SHP77 treated with DMSO at 0.1 percent for 48 hours (cell line): Measurements from ENCODE around the gene PDE6A.

Experiments used
- DNase-seq: peaks from one replicate; lab custom pipeline; 2025; lab: John Stamatoyannopoulos, UW

Gene PDE6A

DNA sequence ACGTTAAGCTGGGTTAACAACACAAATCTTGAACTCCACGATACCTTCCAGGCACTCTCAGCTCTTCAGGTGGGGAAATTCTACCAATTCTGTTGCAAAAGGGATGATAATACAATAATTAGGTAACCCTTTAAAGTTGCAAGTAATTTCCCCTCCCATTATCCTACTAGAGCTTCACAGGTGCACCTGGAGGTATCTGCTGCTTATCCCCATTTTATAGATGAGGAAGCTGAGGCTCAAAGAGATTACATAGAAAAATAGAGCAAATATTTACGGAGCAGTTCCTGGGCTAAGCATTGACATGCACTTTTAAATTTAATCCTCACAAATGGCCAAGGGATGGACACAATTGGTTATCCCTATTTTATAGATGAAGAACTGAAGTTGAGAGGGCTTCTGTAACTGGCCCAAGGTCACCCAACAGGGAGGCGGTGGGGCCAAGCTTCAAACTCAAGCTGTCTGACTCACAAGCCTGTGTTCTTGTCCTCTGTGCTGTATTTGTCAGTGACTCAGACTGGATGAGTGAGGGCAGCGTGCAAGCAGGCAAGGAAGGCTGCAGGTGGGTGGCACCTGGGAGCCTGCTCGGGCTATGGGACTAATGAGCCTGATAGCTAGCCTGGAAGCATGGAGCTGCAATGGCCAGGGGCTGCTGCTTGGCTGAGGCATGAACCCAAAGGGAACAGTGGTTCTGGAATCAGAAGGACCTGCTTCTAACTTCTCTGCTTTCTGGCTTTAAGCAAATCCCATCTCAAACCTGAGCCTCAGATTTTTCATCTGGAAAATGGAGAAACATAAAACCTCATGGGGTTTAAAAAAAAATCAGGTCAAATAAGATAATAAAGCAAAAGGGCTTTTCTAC, 105.5 kb downstream of the PDE6A start:
- no peak for DNase-seq

GRCh38 chr5:149837680-149838269, 106.8 kb downstream of the PDE6A start:
- peak; percentile 16 for DNase-seq

DNA sequence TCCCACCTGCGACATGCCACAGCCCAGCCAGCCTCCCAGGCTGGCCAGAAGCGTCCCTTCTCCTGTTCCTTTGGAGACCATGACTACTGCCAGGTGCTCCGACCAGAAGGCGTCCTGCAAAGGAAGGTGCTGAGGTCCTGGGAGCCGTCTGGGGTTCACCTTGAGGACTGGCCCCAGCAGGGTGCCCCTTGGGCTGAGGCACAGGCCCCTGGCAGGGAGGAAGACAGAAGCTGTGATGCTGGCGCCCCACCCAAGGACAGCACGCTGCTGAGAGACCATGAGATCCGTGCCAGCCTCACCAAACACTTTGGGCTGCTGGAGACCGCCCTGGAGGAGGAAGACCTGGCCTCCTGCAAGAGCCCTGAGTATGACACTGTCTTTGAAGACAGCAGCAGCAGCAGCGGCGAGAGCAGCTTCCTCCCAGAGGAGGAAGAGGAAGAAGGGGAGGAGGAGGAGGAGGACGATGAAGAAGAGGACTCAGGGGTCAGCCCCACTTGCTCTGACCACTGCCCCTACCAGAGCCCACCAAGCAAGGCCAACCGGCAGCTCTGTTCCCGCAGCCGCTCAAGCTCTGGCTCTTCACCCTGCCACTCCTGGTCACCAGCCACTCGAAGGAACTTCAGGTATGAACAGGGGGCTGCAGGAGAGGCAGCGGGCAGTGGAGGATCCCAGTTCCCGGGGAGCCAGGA, 108.0 kb downstream of the PDE6A start:
- DNase-seq: no peak

- DNase-seq: peak; percentile 30
Measured at GRCh38 chr5:149834246-149834855, 110.2 kb downstream of the PDE6A start.

GRCh38 chr5:149833116-149833827, 111.3 kb downstream of the PDE6A start:
- no peak for DNase-seq

- DNase-seq: no peak
Measured at GRCh38 chr5:149832636-149833035, 112.0 kb downstream of the PDE6A start.

- DNase-seq: no peak
Measured at GRCh38 chr5:149831492-149831891, 113.1 kb downstream of the PDE6A start.

DNA sequence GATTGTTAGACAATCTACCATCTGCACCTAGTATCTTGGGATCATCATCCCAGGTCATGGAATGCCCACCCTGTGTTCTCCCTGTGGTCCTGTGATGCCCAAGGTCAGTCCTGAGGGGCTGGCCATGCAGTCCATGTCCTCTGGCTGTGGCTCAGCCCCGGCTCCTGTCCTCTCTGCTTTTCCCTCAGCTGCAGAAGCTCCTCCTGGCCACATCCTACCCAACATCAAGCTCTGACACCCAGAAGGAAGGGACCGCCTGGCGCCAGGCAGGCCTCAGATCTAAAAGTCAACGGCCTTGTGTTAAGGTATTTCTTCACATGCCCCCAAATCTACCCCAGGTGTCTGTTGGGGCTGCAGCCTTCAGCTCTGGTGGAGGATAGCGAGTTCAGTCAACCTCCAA, 114.0 kb downstream of the PDE6A start:
- DNase-seq: no peak

DNA sequence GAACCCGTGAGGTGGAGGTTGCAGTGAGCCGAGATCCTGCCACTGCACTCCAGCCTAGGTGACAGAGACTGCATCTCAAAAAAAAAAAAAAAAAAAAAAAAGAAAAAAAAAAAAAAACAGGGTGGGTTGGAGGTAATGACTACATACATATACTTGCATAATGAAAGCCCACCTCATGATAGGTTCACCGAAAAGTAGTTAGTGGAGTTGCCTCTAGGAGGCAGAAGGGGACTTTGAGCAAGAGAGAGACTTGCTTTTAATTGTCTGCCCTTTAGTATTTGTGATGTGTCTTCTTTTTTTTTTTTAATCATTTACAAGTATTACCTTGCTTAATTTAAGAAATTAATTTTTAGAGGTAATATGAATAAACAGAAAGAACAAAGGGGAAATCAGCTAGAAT, 114.6 kb downstream of the PDE6A start:
- DNase-seq: no peak

GRCh38 chr5:149828161-149829011, 116.2 kb downstream of the PDE6A start:
- DNase-seq: peak; percentile 77

DNA sequence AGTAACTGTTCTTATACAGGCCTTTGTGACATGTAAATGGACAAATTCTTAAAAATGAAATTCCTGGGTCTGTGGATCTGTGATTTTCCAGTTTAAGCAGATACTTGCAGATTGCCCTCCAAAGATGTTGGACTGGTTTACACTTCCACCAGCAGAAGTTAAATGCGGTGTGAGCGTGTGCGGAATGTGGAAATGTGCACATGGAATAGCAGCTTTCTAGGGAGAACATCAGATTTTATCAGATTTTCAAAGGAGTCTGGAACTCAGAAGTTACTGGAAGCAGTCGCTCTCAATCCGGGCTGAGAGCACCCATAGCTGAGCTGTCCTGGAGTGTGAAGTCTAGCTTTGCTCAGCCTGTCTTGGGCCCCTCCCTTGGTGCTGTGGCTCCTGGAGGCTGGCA, 117.0 kb downstream of the PDE6A start:
- DNase-seq: no peak

DNA sequence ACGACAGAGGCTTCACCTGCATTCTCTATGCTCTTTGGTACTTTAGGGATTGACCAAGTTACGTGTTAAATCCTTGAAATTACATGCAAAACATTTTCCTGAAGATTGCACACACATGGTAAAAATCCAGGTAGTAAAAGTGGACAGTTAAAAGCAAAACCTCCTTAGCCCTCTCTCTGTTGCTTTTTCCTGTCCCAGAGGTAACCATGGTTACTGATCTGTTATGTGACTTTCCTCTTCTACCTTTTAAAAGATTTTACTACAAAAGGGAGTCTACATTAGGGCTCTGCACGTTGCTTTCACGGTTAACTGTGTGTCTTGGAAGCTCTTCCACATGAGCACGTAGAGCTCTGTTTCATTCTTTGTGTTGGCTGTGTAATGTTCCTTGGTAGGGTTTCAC, 117.5 kb downstream of the PDE6A start:
- no peak for DNase-seq

- no peak for DNase-seq
Measured at GRCh38 chr5:149826574-149826973, 118.0 kb downstream of the PDE6A start.

- DNase-seq: no peak
Measured at GRCh38 chr5:149824846-149825245, 119.7 kb downstream of the PDE6A start.

GRCh38 chr5:149824120-149824519, 120.5 kb downstream of the PDE6A start:
- DNase-seq: no peak

- DNase-seq: no peak
Measured at GRCh38 chr5:149823375-149823774, 121.2 kb downstream of the PDE6A start.

- no peak for DNase-seq
Measured at GRCh38 chr5:149822301-149822700, 122.3 kb downstream of the PDE6A start.

DNA sequence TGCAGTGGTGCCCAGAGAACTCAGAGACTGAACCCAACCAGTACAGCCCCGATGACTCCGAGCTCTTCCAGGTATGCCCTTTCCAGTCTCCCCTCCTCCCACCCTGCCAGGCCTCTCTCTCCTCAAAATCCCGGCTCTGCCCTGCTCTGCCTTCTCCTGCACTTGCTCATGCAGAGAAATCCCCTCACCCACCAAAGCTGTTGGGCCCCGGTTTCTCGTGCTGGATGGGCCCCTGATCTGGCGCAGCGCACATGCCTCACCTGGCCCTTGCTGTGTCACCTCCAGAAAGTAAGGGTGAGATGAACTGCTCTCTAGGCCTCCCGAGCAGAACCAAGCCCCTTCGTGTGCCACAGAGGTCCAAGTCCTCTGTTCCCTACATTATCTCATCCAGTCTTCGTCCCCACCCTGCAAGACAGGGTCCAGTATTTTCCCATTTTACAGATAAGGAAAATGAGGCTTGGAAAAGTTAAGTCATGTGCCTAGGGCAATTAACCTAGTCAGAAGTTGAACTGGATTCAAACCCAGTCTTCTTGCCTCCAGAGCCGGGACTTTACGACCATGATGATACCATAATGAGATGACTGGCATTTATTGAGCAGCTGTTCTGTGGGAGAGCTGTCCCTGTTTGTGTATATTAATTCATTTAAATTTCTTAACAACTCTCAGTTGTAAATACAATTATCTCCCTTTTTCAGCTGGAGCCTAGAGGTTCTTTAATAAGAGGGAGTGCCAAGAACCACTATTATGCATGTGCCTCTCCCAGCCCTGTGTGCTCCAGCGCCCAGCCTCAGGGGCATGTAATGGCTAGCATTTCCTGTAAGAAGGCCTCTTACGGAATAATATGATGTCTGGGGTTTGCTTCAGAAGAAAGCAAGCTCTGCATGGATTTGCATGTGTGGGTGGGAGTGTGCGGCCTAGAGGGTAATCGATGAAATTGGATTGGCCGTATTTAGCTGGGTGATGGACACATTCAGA, 123.8 kb downstream of the PDE6A start:
- DNase-seq: no peak

DNA sequence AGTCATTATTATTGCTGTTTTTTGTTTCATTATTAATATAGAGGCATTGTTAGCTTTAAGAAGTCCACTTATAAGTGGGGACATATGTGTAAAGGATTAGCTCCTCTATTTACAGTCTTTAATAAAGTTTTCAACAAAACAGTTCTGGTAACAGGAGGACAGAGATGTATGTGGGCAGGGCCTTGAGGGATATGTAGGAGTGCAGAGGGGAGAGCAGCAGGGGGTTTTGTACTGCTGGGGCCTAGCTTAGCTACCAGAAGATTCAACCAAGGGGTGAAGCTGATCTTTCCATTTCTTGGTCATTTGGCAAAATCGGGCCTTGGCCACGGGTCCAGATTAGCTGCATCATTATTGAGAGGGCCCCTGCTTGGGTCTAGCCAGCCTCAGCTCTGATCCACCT, 124.6 kb downstream of the PDE6A start:
- DNase-seq: no peak

DNA sequence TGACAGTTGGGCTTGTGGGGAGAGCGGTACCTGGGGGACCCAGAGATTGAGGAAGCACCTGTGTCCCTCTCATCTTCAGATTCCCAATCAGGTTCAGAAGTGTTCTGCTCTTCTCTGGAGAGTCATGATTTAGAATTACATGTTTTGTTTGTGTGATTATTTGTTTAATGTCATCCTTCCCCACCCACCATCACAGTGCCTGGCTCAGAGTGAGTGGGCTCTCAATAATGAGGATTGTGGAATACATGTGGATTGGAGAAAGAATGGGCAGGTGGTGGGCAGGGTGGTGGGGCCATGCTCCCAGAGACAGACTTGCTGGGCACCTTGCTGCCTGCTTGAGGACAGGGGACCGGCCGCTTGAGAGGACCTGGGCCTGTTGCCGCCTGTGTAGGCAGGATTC, 126.5 kb downstream of the PDE6A start:
- DNase-seq: no peak
